H1 (cell line): ENCODE measurements around the gene TTC23. TPM values are rescaled to one million over a fixed set of nuclear protein-coding genes. Genes with fewer than 3 reads are reported as not detected.

Experiments used
- CTCF ChIA-PET: fragments of 300-600 bp; sonication (Branson Sonifier 250); formaldehyde crosslinking; loops from one replicate; lab custom pipeline; 2021; ENCODE audit not compliant: partially characterized antibody; lab: Charles Lee
- POLR2A ChIA-PET: fragments of 300-600 bp; sonication (Branson Sonifier 250); formaldehyde crosslinking; loops from one replicate; lab custom pipeline; 2021; ENCODE audit warnings: inconsistent platforms; ENCODE audit not compliant: partially characterized antibody; lab: Charles Lee
- DNase-seq, 2 experiments: peaks; one replicate each; pipeline versions ENCODE4 v3.0.0 to v3.0.0-alpha.2; 2010 to 2022; ENCODE audit warnings: low spot score in 2 of 2, low read depth in 1 of 2, mixed read lengths in 1 of 2
- FAIRE-seq: peaks from 2 replicates; lab custom pipeline; 2011; peaks lifted over from hg19 to GRCh38; lab: Jason Lieb, UNC
- H2AFZ ChIP-seq: 2 replicates; pipeline ENCODE4 v1.8.1; 2012; ENCODE audit warnings: low read length, inconsistent platforms
- H2AK5ac ChIP-seq: 2 replicates; pipeline ENCODE4 v1.6.1; 2013; ENCODE audit warnings: low read depth, low read length
- H2BK120ac ChIP-seq: replicated peaks from 2 replicates; pipeline ENCODE3; 2013; ENCODE audit warnings: low read depth, low read length, inconsistent platforms
- H2BK12ac ChIP-seq: 2 replicates; pipeline ENCODE4 v1.6.1; 2013; ENCODE audit warnings: low read depth, low read length
- H2BK15ac ChIP-seq: 2 replicates; pipeline ENCODE4 v1.6.1; 2013; ENCODE audit warnings: low read length
- H2BK20ac ChIP-seq: 2 replicates; pipeline ENCODE4 v1.6.1; 2013; ENCODE audit warnings: low read length
- H2BK5ac ChIP-seq: 2 replicates; pipeline ENCODE4 v1.6.1; 2013; ENCODE audit warnings: low read depth, low read length
- H3K14ac ChIP-seq: 2 replicates; pipeline ENCODE4 v1.6.1; 2013; ENCODE audit warnings: inconsistent platforms; ENCODE audit not compliant: insufficient read length
- H3K18ac ChIP-seq: 2 replicates; pipeline ENCODE4 v1.6.1; 2013; ENCODE audit warnings: low read length; ENCODE audit errors: extremely low read depth
- H3K23ac ChIP-seq: 2 replicates; pipeline ENCODE4 v1.6.1; 2013; ENCODE audit warnings: inconsistent platforms; ENCODE audit not compliant: insufficient read length
- H3K23me2 ChIP-seq: 2 replicates; pipeline ENCODE4 v1.6.1; 2013; ENCODE audit warnings: low read depth, low read length
- H3K27ac ChIP-seq: 2 replicates; pipeline ENCODE4 v1.6.1; 2011; ENCODE audit warnings: low read depth, low read length, inconsistent platforms
- H3K27me3 ChIP-seq, 4 experiments: replicated peaks in 1 of 4; 1 replicate in 1 of 4; 2 replicates in 3 of 4; pipeline versions ENCODE4 v1.6.1 to v1.8.1; 2011 to 2013; ENCODE audit warnings: low read length in 3 of 4, mild to moderate bottlenecking in 3 of 4, inconsistent platforms in 2 of 4, mixed read lengths in 2 of 4, moderate library complexity in 1 of 4; ENCODE audit not compliant: control insufficient read depth in 3 of 4, insufficient read depth in 3 of 4; ENCODE audit errors: extremely low read depth in 1 of 4
- H3K36me3 ChIP-seq, 4 experiments: 2 replicates each; pipeline versions ENCODE4 v1.6.1 to v1.8.1; 2011 to 2013; ENCODE audit warnings: mild to moderate bottlenecking in 4 of 4, low read length in 3 of 4, moderate library complexity in 2 of 4, control low read depth in 1 of 4, inconsistent platforms in 1 of 4; ENCODE audit not compliant: insufficient read depth in 4 of 4, control insufficient read depth in 2 of 4
- H3K4ac ChIP-seq: replicated peaks from 2 replicates; pipeline ENCODE3; 2013; ENCODE audit warnings: low read length, low read depth, mixed read lengths, inconsistent platforms; ENCODE audit not compliant: insufficient read length
- H3K4me1 ChIP-seq, 4 experiments: replicated peaks in 1 of 4; 1 replicate in 1 of 4; 2 replicates in 3 of 4; pipeline versions ENCODE4 v1.6.1 to v1.8.1; 2011 to 2013; ENCODE audit warnings: low read length in 3 of 4, inconsistent platforms in 2 of 4, mixed read lengths in 1 of 4; ENCODE audit not compliant: insufficient read depth in 4 of 4, control insufficient read depth in 3 of 4
- H3K4me2 ChIP-seq, 2 experiments: 2 replicates each; pipeline versions ENCODE4 v1.6.1 to v1.8.1; 2011 to 2013; ENCODE audit warnings: low read depth in 2 of 2, low read length in 2 of 2, control low read depth in 1 of 2, inconsistent platforms in 1 of 2, mild to moderate bottlenecking in 1 of 2; ENCODE audit not compliant: insufficient read depth in 1 of 2
- H3K4me3 ChIP-seq, 4 experiments: fragments of 200-600, 300-600 bp in 1 of 4; sonication (generic), shearing (Covaris generic), sonication (Bioruptor Twin) in 1 of 4; 2 replicates each; pipeline versions ENCODE4 v1.5.1 to v1.8.1; 2011 to 2016; ENCODE audit warnings: low read length in 4 of 4, low read depth in 3 of 4, control low read depth in 2 of 4, inconsistent platforms in 2 of 4, mild to moderate bottlenecking in 2 of 4, mixed read lengths in 1 of 4, moderate library complexity in 1 of 4; ENCODE audit not compliant: insufficient read depth in 2 of 4; ENCODE audit errors: extremely low read depth in 1 of 4
- H3K56ac ChIP-seq: replicated peaks from 2 replicates; pipeline ENCODE3; 2013; ENCODE audit warnings: low read depth, mild to moderate bottlenecking, mixed read lengths, low read length, inconsistent platforms; ENCODE audit not compliant: insufficient read length
- H3K79me1 ChIP-seq: 2 replicates; pipeline ENCODE4 v1.6.1; 2013; ENCODE audit warnings: low read depth, low read length, control low read depth
- H3K79me2 ChIP-seq, 2 experiments: 2 replicates each; pipeline versions ENCODE4 v1.6.1 to v1.8.1; 2012 to 2013; ENCODE audit warnings: low read length in 2 of 2, mild to moderate bottlenecking in 2 of 2, inconsistent platforms in 1 of 2; ENCODE audit not compliant: insufficient read depth in 2 of 2, control insufficient read depth in 1 of 2
- H3K9ac ChIP-seq, 4 experiments: replicated peaks in 1 of 4; 1 replicate in 1 of 4; 2 replicates in 3 of 4; pipeline versions ENCODE4 v1.6.1 to v1.8.1; 2011 to 2013; ENCODE audit warnings: low read depth in 3 of 4, low read length in 3 of 4, control low read depth in 2 of 4, mild to moderate bottlenecking in 2 of 4, moderate library complexity in 2 of 4, inconsistent platforms in 1 of 4; ENCODE audit errors: extremely low read depth in 1 of 4
- H3K9me3 ChIP-seq, 2 experiments: 2 replicates each; pipeline versions ENCODE4 v1.6.1 to v1.8.1; 2012 to 2013; ENCODE audit warnings: mild to moderate bottlenecking in 2 of 2, moderate library complexity in 2 of 2, control low read depth in 1 of 2, inconsistent platforms in 1 of 2, low read depth in 1 of 2, low read length in 1 of 2, mixed read lengths in 1 of 2; ENCODE audit not compliant: insufficient read depth in 2 of 2
- H4K20me1 ChIP-seq, 2 experiments: replicated peaks in 1 of 2; 2 replicates each; pipeline versions ENCODE3 to v1.8.1; 2011 to 2013; ENCODE audit warnings: inconsistent platforms in 2 of 2, low read length in 2 of 2, mild to moderate bottlenecking in 1 of 2; ENCODE audit not compliant: insufficient read depth in 2 of 2, control insufficient read depth in 1 of 2
- H4K5ac ChIP-seq: 2 replicates; pipeline ENCODE4 v1.6.1; 2013; ENCODE audit warnings: low read length, low read depth, mixed read lengths, inconsistent platforms; ENCODE audit not compliant: insufficient read length
- H4K8ac ChIP-seq: 2 replicates; pipeline ENCODE4 v1.8.0; 2013; ENCODE audit warnings: mild to moderate bottlenecking, moderate library complexity, low read length, inconsistent platforms; ENCODE audit not compliant: insufficient read depth; ENCODE audit errors: extremely low read depth
- H4K91ac ChIP-seq: replicated peaks from 2 replicates; pipeline ENCODE3; 2013; ENCODE audit warnings: low read length, mixed read lengths, inconsistent platforms; ENCODE audit not compliant: insufficient read length
- CHD1 ChIP-seq: IDR thresholded peaks from 2 replicates; pipeline ENCODE4 v1.6.1; 2012; ENCODE audit warnings: low read depth, low read length, improper control_type of control experiment
- NANOG ChIP-seq: IDR thresholded peaks from 2 replicates; pipeline ENCODE4 v1.6.1; 2011; ENCODE audit warnings: low read length, low read depth, mild to moderate bottlenecking, inconsistent platforms; ENCODE audit not compliant: insufficient read depth, poor library complexity, severe bottlenecking
- POLR2A ChIP-seq, 2 experiments: IDR thresholded peaks; 1 replicate in 1 of 2; 2 replicates in 1 of 2; pipeline ENCODE4 v1.6.1; 2011; ENCODE audit warnings: low read depth in 2 of 2, low read length in 2 of 2, mild to moderate bottlenecking in 2 of 2; ENCODE audit errors: control extremely low read depth in 1 of 2
- POLR2AphosphoS5 ChIP-seq: IDR thresholded peaks from 2 replicates; pipeline ENCODE4 v1.6.1; 2011; ENCODE audit warnings: low read depth, low read length
- POU5F1 ChIP-seq: IDR thresholded peaks from 2 replicates; pipeline ENCODE4 v1.6.1; 2011; ENCODE audit warnings: low read depth, mild to moderate bottlenecking, low read length, moderate library complexity
- RBBP5 ChIP-seq: IDR thresholded peaks from 2 replicates; pipeline ENCODE4 v1.7.1; 2012; ENCODE audit warnings: low read depth, mild to moderate bottlenecking, inconsistent platforms, low read length, moderate library complexity, borderline replicate concordance
- SP2 ChIP-seq: IDR thresholded peaks from 2 replicates; pipeline ENCODE4 v1.6.1; 2012; ENCODE audit warnings: mild to moderate bottlenecking, low read length, inconsistent platforms
- SUZ12 ChIP-seq: fragments of 200-600 bp; sonication (generic); IDR thresholded peaks from 2 replicates; pipeline ENCODE4 v1.6.1; 2012; ENCODE audit warnings: mild to moderate bottlenecking, inconsistent platforms, low read length, moderate library complexity, mixed read lengths
- TBP ChIP-seq: IDR thresholded peaks from 2 replicates; pipeline ENCODE4 v1.6.1; 2011; ENCODE audit warnings: low read depth, low read length, improper control_type of control experiment
- USF2 ChIP-seq: IDR thresholded peaks from 2 replicates; pipeline ENCODE4 v1.6.1; 2011; ENCODE audit warnings: low read length, improper control_type of control experiment
- WGBS, 2 experiments: shearing (Covaris generic) in 1 of 2; methylation state at CpG; one replicate each; pipeline versions ENCODE4 v1.1.6 to v1.1.7; 2013 to 2015; ENCODE audit warnings: low lambda C conversion rate in 2 of 2, mixed read lengths in 2 of 2, inconsistent platforms in 1 of 2, low coverage in 1 of 2, missing lambda C conversion rate in 1 of 2; ENCODE audit not compliant: insufficient replicate concordance in 2 of 2, insufficient coverage in 1 of 2, insufficient read length in 1 of 2; ENCODE audit errors: extremely low coverage in 1 of 2, missing lambda C conversion rate in 1 of 2; 5-methylcytosine and 5-hydroxymethylcytosine counted together
- polyA plus RNA-seq, 7 experiments: library from polyadenylated mRNA; depleted of rRNA in 3 of 7; stranded (reverse) in 5 of 7; unstranded in 2 of 7; fragments of >200 nt in 5 of 7; fragments of 200-250 nt in 2 of 7; gene quantifications; 1 replicate in 5 of 7; 2 replicates in 1 of 7; 4 replicates in 1 of 7; pipeline versions ENCODE4 v1.2.1 to v1.2.3, GENCODE V29; 2011 to 2013; ENCODE audit warnings: missing spikeins in 2 of 7, mixed read lengths in 2 of 7
- total RNA-seq: library from RNA; stranded (reverse); fragmentation: NEBNext Ultra II Directional; extraction: Animal tissue kit (Norgen Biotek cat#: 25700); gene quantifications from 2 replicates; pipeline ENCODE4 v1.2.1, GENCODE V29; 2021
- TF ChIP-seq, protein P1 (sequence below), 3 experiments: IDR thresholded peaks; 1 replicate in 2 of 3; 2 replicates in 1 of 3; pipeline versions ENCODE4 v1.5.1 to v1.6.1; 2011; ENCODE audit warnings: low read length in 3 of 3, mild to moderate bottlenecking in 3 of 3, inconsistent platforms in 2 of 3, low read depth in 1 of 3, moderate library complexity in 1 of 3; ENCODE audit not compliant: insufficient read depth in 1 of 3; ENCODE audit errors: control extremely low read depth in 1 of 3

The TTC23 gene
- total and polyA plus RNA-seq, 2 of the 8 experiments (the other 6 are each of a cell fraction or from before 2014, with no cell fraction given): 4.8 to 23.0 TPM

- H3K9ac ChIP-seq: no peak overlapping the region
- ChIA-PET POLR2A (no interaction called here), CTCF (interaction anchor here (0.9 to 1.6 kb wide), 2 partner anchors 19 to 47 kb away, joined by 3 to 6 read pairs; no protein-coding TSS in a partner anchor)
- H3K23ac ChIP-seq: no peak overlapping the region
- no peak overlapping the region for H2AK5ac ChIP-seq
- no peak overlapping the region for H2BK12ac ChIP-seq
- 87% methylated on average over 6 of the region's 6 CpGs; no CpG with 5 or more reads in 1 of the 2 experiments for WGBS, 2 experiments
- H3K27me3 ChIP-seq: no peaks in the 10 kb centered on the region
- H3K9me3 ChIP-seq: no peaks in the 10 kb centered on the region
- no peak overlapping the region for H3K4me2 ChIP-seq
- no peak for DNase-seq
- H4K8ac ChIP-seq: no peak overlapping the region
- no peaks in the 10 kb centered on the region for H4K20me1 ChIP-seq
- H2BK20ac ChIP-seq: no peak overlapping the region
- no peak overlapping the region for H3K4me3 ChIP-seq
- H2AFZ ChIP-seq: no peak overlapping the region
- H4K5ac ChIP-seq: no peak overlapping the region
- H2BK15ac ChIP-seq: no peak overlapping the region
- H3K56ac ChIP-seq: no peak overlapping the region
- H3K14ac ChIP-seq: no peak overlapping the region
- H2BK120ac ChIP-seq: no peak overlapping the region
- H3K4me1 ChIP-seq: peaks cover 0 to 4% (median 3%) of the 10 kb centered on the region in 4 experiments; a peak in 4 of 7 replicates
- H3K36me3 ChIP-seq: peaks cover 0 to 4% (median 0%) of the 10 kb centered on the region in 4 experiments; a peak in 1 of 8 replicates
- no peak overlapping the region for H4K91ac ChIP-seq
- no peak overlapping the region for H2BK5ac ChIP-seq
- no peak overlapping the region for H3K4ac ChIP-seq
- no peaks in the 10 kb centered on the region for H3K79me1 ChIP-seq
- no peaks in the 10 kb centered on the region for H3K79me2 ChIP-seq
- no peaks in the 10 kb centered on the region for H3K23me2 ChIP-seq
- H3K18ac ChIP-seq: no peak overlapping the region
- FAIRE-seq: no peak
- H3K27ac ChIP-seq: no peak overlapping the region
- no peak for TF ChIP-seq POLR2AphosphoS5
- TF ChIP-seq SUZ12: no peak
- TF ChIP-seq POU5F1: no peak
- no peak for TF ChIP-seq POLR2A (IDR thresholded peaks at IDR 0.05; ENCODE audit: control extremely low read depth in 1 of 2, low read depth in 2 of 2, low read length in 2 of 2)
- no peak for TF ChIP-seq TBP
- TF ChIP-seq, protein P1, sequence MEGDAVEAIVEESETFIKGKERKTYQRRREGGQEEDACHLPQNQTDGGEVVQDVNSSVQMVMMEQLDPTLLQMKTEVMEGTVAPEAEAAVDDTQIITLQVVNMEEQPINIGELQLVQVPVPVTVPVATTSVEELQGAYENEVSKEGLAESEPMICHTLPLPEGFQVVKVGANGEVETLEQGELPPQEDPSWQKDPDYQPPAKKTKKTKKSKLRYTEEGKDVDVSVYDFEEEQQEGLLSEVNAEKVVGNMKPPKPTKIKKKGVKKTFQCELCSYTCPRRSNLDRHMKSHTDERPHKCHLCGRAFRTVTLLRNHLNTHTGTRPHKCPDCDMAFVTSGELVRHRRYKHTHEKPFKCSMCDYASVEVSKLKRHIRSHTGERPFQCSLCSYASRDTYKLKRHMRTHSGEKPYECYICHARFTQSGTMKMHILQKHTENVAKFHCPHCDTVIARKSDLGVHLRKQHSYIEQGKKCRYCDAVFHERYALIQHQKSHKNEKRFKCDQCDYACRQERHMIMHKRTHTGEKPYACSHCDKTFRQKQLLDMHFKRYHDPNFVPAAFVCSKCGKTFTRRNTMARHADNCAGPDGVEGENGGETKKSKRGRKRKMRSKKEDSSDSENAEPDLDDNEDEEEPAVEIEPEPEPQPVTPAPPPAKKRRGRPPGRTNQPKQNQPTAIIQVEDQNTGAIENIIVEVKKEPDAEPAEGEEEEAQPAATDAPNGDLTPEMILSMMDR (IDR thresholded peaks at IDR 0.05; ENCODE audit: control extremely low read depth in 1 of 3, insufficient read depth in 1 of 3, low read depth in 1 of 3, low read length in 3 of 3): no peak
- no peak for TF ChIP-seq SP2
- TF ChIP-seq CHD1: no peak
- TF ChIP-seq RBBP5: no peak
- TF ChIP-seq NANOG: no peak
- no peak for TF ChIP-seq USF2
These were observed 96.3 kb downstream of the TTC23 start for GRCh38 chr15:99153026-99153535.
